Upper lobe of left lung (tissue), 4 donors: ENCODE results near the gene C16orf54.

ENCODE experiments used
- CTCF ChIP-seq, 6 experiments: fragments of 450-650 bp in 4 of 6; fragments of 200-600 bp in 2 of 6; sonication (generic) in 2 of 6; IDR thresholded peaks; one replicate each; pipeline ENCODE4 v1.5.1; 2016 to 2019; ENCODE audit warnings: antibody characterized with exemption in 6 of 6
- POLR2A ChIP-seq, 4 donors: fragments of 450-650 bp; IDR thresholded peaks; one replicate each; pipeline ENCODE4 v1.5.1; 2016 to 2017; ENCODE audit warnings: antibody characterized with exemption in 4 of 4, mild to moderate bottlenecking in 2 of 4
- POLR2AphosphoS5 ChIP-seq, 2 donors: sonication (generic); formaldehyde crosslinking; IDR thresholded peaks; one replicate each; pipeline ENCODE4 v1.5.1; 2017; ENCODE audit warnings: antibody characterized with exemption in 2 of 2

- TF ChIP-seq POLR2A (IDR thresholded peaks at IDR 0.05) = no peak
- no peak for TF ChIP-seq CTCF (IDR thresholded peaks at IDR 0.05)
- no peak for TF ChIP-seq POLR2AphosphoS5 (IDR thresholded peaks at IDR 0.05)
Measured at GRCh38 chr16:29702269-29702668, 43.5 kb downstream of the C16orf54 start.
